ENCODE results near the gene ARPC5L. TPM values are rescaled to one million over a fixed set of nuclear protein-coding genes. Genes with fewer than 3 reads are reported as not detected.

ARPC5L gene
- total and polyA plus RNA-seq, 9 of the 15 experiments (the other 6 are each of a cell fraction or from before 2014, with no cell fraction given), result 25.4 to 113 (median 63.8) TPM

- TF ChIP-seq, protein P1, sequence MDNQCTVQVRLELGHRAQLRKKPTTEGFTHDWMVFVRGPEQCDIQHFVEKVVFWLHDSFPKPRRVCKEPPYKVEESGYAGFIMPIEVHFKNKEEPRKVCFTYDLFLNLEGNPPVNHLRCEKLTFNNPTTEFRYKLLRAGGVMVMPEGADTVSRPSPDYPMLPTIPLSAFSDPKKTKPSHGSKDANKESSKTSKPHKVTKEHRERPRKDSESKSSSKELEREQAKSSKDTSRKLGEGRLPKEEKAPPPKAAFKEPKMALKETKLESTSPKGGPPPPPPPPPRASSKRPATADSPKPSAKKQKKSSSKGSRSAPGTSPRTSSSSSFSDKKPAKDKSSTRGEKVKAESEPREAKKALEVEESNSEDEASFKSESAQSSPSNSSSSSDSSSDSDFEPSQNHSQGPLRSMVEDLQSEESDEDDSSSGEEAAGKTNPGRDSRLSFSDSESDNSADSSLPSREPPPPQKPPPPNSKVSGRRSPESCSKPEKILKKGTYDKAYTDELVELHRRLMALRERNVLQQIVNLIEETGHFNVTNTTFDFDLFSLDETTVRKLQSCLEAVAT (IDR thresholded peaks at IDR 0.05), result no peak
- TF ChIP-seq STAT5B (CRISPR knock-in tag; IDR thresholded peaks at IDR 0.05), result no peak
- TF ChIP-seq HDAC1 (IDR thresholded peaks at IDR 0.05), result 0 out of 4 replicates have a peak, but pooled peaks of 1 of the 2 experiments have one; percentile 24
- no peak for TF ChIP-seq ZBTB1 (CRISPR knock-in tag; IDR thresholded peaks at IDR 0.05; ENCODE audit: borderline replicate concordance, low read depth)
- no peak for TF ChIP-seq TFAM (CRISPR knock-in tag; conservative IDR thresholded peaks at IDR 0.05)
- peak; percentile 14; the same call in 1 of the 2 replicates for TF ChIP-seq PHB2 (IDR thresholded peaks at IDR 0.05; ENCODE audit: low read depth)
- no peak for TF ChIP-seq OTX1 (CRISPR knock-in tag; IDR thresholded peaks at IDR 0.05)
- no peak for TF ChIP-seq ZFP91 (CRISPR knock-in tag; IDR thresholded peaks at IDR 0.05)
- no peak; the same call in 1 of the 2 replicates for TF ChIP-seq MTA2 (IDR thresholded peaks at IDR 0.05; ENCODE audit: low read depth)
- TF ChIP-seq ZNF778 (CRISPR knock-in tag; IDR thresholded peaks at IDR 0.05), result no peak
- TF ChIP-seq PTTG1 (tag; IDR thresholded peaks at IDR 0.05; ENCODE audit: low read depth), result no peak
- TF ChIP-seq CBFA2T2 (conservative IDR thresholded peaks at IDR 0.05), result no peak
- no peak for TF ChIP-seq IRF2 (CRISPR knock-in tag; IDR thresholded peaks at IDR 0.05)
- TF ChIP-seq DACH1 (IDR thresholded peaks at IDR 0.05; ENCODE audit: partially characterized antibody), result no peak
- TF ChIP-seq E2F6 (IDR thresholded peaks at IDR 0.05; ENCODE audit: borderline replicate concordance in 1 of 2, extremely low read depth in 1 of 2, insufficient read depth in 1 of 2, insufficient read length in 1 of 2, low read depth in 1 of 2, low read length in 1 of 2, poor library complexity in 1 of 2, severe bottlenecking in 1 of 2), result no peak
- TF ChIP-seq KHSRP (IDR thresholded peaks at IDR 0.05), result 0 out of 2 replicates have a peak, but pooled peaks have one; percentile 7
- TF ChIP-seq, protein P2, sequence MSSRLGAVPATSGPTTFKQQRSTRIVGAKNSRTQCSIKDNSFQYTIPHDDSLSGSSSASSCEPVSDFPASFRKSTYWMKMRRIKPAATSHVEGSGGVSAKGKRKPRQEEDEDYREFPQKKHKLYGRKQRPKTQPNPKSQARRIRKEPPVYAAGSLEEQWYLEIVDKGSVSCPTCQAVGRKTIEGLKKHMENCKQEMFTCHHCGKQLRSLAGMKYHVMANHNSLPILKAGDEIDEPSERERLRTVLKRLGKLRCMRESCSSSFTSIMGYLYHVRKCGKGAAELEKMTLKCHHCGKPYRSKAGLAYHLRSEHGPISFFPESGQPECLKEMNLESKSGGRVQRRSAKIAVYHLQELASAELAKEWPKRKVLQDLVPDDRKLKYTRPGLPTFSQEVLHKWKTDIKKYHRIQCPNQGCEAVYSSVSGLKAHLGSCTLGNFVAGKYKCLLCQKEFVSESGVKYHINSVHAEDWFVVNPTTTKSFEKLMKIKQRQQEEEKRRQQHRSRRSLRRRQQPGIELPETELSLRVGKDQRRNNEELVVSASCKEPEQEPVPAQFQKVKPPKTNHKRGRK (tag; IDR thresholded peaks at IDR 0.05), result peak; percentile 97
- no peak for TF ChIP-seq EP400 (IDR thresholded peaks at IDR 0.05)
- peak; percentile 11; the same call in 1 of the 2 replicates for TF ChIP-seq HLTF (IDR thresholded peaks at IDR 0.05)
- TF ChIP-seq LARP7 (IDR thresholded peaks at IDR 0.05), result 0 out of 2 replicates have a peak, but pooled peaks have one; percentile 16
- no peak for TF ChIP-seq TAF15 (IDR thresholded peaks at IDR 0.05; ENCODE audit: low read depth, low read length)
Measured at GRCh38 chr9:124828489-124829333, 33.2 kb upstream of the ARPC5L start (continued).
